Myocyte (in vitro differentiated cells): ENCODE measurements around the gene MED22. TPM values are rescaled to one million over a fixed set of nuclear protein-coding genes. Genes with fewer than 3 reads are reported as not detected.
A peak's percentile ranks its signal among the peaks of the same experiment; 100 is the strongest.
"Not testable (repeated sequence)": the region's sequence is repeated elsewhere in the genome, so short reads cannot be mapped to it uniquely, and the experiment has no call there.

Experiments
- DNase-seq: peaks from one replicate; pipeline ENCODE4 v3.0.0-alpha.2; 2012; ENCODE audit warnings: low read depth
- total RNA-seq: library from RNA; depleted of rRNA; stranded (reverse); fragments of >200 nt; gene quantifications from 2 replicates; pipeline ENCODE4 v1.2.3, GENCODE V29; 2014

MED22 gene
- total RNA-seq, 1 donor from 2014 or later: 34.7 TPM

DNA sequence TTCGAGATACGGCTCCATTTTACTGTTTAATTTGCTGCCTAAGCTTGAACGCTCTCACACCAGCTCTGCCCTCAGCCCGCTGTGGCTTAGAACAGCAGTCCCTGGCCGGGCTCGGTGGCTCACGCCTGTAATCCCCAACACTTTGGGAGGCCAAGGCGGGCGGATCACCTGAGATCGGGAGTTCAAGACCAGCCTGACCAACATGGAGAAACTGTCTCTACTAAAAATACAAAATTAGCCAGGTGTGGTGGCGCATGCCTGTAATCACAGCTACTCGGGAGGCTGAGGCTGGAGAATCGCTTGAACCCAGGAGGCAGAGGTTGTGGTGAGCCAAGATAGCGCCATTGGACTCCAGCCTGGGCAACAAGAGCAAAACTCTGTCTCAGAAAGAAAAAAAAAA, 29.3 kb upstream of the MED22 start:
- not testable (repeated sequence) for DNase-seq

DNA sequence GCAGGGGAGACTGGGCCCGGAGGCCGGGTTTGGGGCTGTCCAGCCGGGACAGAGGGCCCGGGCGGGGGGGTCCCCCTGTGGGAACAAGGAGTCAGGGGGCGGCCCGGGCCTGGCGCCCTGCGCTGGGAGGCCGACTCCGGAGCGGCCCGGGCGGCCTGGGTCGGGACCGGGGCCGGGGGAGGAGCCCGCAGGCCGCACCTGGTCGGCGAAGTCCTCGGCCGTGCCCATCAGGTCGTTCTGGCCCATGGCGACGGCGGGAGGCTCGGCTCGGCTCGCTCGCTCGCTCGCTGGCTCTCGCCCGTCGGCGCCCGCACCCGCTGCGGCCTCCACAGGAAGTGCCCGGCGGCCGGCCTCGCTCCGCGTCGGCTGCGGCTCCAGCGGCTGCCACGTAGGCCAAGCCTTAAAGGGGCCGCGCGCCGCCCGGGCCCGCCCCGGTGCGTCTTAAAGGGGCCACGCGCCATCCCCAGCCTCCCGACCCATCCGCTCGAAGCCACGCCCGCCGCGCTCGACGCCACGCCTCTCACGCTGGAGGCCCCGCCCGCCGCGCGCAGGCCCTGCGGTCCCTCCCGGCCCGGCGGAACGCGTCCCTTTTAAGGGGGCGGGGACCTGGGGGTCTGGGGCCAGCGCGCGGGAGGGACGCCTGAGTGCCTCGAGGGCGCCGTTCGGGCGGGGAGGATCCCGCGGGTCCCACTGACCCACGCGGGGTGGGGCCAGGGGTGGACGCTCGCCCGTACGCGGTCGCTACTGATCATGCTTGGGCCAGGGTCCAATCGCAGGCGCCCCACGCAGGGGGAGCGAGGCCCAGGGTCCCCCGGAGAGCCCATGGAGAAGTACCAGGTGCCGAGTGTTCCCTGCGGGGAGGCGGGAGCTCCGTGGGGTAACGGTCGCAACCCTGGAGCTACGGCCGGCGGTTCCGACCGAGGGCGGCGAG, 28.1 kb upstream of the MED22 start, which contains the start of the genes STKLD1 and SURF4:
Gene STKLD1 (plus strand): TSS at position 643 of the 931 bp plus-strand sequence. CDS start 108 bp downstream, at position 751.
Gene SURF4 (minus strand): TSS at position 337 of the 931 bp plus-strand sequence. CDS start 91 bp downstream, at position 246.
- DNase-seq: peak; percentile 96

DNA sequence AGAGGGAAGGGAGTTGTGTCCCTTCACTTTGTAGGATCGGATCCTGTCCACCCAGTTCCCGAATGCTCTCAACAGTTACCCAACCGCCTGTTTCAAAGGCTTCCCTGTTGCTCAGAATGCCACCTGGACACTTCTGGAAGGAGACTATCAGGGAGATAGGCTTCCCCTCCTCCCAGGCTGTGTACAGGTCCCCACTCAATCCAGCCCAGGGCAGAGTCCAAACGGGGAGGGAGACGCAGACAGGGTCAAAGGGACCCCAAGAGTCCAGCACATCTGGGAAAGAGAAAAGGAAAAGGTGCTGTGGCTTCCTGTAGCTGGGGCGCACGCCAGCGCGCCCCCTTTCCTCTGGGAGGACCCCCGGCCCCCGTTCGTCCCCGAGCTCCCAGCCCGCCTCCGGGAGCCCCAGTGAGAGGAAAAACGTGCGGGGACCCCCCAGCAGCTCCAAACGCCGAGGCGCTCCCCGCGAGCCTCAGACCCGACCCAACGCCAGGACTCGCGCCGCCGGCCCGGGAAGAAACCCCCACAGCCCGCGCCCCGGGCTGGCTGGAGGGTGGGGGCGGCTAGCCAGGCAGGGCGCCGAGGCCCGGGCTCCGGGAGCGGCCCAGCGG, 27.3 kb upstream of the MED22 start:
- peak; percentile 41 for DNase-seq

DNA sequence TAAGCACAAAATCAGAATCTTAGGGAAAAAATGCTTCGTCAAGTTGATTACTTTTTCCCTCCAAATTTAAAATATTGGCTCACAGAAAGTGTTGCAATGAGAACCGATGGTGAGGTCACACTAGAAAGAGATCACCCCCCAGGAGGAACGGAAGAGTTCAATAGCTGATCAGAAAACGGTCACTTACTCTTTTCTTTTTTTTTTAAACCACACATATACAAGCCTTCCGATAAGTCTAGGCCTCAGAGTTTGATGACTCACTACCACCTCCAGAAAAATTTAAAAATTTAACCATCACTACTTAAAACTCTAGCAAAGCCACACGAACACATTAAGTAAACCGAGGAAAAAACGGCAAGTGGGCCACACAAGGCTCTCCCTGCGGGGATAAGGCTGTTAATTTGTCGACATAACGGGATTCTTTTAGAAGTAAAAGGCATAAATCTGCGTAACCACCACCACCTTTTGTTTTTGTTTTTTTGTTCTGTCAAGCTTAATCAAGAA, 26.7 kb upstream of the MED22 start:
- DNase-seq: no peak

DNA sequence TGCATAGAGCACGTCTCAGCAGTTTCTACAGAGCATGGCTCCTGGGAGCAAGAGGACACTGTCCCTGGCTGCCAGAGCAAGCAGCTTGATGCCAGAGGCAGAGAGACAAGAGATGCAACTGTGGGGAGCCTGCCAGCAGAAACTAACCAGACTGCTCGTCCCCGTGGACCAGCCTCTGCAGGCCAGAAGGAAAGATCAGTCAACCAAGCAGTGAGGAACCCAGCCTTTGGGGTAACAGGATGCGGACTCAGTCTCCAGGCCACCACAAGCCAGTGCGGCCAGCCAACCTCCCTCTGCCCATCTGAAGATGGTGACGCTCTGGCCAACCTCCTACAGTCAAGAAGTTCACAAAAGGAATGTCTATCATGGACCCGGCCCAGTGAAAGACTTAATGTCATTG, 24.2 kb upstream of the MED22 start:
- no peak for DNase-seq

DNA sequence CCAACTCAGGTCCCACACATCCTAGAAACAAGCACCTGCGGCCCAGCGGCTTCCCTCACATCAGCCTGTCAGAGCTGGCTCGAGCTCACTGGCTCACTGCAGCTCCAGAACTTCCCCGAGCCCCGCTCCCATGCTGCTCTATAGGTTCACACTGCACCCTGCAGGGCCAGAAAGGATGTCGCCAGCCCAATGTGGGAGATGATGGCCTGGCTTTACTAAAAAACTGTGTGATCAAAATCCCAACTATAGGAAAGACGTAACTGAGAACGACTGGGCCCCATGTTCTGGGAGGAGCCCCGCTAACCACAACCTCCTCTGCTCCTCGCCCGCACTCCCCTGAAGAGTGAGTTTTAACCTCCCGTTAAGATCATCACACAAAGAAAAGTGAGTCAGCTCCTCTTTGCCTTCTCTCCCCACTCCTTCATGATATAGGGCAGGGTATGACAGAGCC, 23.4 kb upstream of the MED22 start:
- DNase-seq: no peak

DNA sequence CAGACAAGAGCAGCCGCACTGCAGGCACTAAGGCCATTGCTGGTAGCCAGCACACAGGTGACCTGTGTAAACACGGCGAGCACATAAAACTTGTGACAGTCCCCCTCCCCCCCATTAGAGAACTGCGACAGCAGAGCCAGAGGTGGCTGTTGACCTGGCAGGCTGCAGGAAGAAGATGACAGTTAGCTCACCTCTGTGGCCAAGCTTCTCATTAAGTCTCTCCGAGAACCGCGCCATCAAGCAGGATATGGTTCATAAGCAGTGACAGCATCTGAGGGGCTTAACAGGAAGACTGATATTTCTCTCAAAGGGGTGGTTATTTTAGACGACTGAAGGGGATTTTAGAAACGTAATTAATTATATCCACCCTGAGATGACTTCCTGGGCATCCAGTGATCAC, 22.8 kb upstream of the MED22 start:
- no peak for DNase-seq

DNA sequence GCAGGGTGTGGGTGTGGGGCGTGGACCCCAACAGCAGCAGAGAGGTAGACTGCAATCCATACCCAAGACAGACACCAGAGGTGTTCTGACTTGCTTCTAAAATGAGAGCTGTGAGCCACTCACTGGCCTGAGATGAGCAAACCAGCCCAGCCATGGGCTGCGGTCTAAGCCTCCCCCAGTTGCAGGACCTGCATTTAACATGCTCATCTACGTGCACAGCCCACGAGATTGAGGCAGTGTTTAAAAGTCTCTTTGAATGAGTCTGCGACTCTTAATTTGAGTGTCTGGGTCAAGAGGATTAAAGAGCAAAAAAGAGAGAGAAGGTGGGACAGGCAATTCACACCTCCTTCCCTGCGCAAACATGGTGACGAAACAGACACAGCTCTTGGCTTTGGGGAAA, 22.0 kb upstream of the MED22 start:
- no peak for DNase-seq

DNA sequence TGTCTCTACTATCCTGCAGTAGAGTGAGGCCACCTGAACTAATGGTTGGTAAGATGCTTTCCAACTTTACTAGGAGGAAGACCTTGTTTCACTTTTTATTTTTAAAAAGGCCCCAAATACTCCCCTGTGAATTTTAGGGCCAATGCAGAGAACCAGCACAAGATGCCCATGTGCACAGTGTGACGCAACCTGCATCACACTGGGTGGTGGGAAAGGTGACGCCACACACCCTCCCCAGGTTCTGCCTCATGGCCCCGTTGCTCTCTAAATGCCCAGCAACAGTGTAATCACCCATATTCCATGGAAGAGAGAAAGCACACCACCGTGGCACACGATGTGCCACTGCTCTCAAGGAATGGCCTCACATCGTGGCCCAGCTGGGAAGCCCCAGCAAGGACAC, 21.5 kb upstream of the MED22 start:
- DNase-seq: no peak

DNA sequence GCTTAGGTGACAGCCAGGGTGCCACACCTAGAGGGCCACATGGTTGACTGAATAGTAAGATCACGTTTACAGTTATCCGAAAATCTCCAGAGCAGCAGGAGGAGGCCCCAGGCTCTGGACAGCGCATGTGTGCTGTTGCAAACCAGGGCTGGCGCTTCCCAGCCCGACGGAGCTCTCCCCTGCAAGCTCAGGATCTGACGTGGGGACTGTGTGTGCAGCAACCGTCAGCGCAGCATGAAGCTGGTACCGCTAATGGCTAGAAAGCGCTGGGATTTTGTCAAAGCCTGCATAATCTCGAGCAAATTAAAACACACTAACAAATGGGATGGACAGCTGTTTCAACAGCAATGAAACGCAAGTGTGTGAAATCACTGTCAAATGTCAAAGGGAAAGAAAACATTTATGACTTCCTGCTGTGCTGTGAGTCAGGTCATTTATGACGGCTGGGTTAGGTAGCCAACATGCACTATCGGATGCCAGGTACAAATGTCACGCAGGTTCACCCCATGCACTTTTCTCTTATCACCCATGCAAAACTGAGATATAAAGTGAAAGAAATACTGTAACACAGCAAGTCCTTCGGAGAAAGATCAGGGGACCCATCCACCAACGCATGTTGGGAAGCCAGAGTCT, 20.4 kb upstream of the MED22 start:
- peak; percentile 52 for DNase-seq

DNA sequence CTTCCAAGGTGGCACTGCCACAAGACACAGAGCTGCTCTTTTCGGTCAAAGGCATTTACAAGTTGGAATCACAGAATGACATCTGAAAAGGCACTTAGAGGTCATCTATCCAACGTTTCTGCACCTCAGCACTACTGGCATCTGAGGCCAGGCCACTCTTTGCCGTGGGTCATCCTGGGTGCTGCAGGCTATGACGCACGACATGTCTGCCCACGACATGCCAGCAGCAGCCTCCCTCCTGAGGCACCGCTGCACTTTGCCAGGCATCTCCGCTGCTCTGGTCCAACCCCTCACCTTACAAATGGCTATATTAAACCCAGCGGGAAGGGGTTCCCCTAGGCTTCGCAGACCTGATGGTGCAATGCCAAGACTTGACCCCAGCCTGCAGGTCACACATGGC, 19.8 kb upstream of the MED22 start:
- no peak for DNase-seq

DNA sequence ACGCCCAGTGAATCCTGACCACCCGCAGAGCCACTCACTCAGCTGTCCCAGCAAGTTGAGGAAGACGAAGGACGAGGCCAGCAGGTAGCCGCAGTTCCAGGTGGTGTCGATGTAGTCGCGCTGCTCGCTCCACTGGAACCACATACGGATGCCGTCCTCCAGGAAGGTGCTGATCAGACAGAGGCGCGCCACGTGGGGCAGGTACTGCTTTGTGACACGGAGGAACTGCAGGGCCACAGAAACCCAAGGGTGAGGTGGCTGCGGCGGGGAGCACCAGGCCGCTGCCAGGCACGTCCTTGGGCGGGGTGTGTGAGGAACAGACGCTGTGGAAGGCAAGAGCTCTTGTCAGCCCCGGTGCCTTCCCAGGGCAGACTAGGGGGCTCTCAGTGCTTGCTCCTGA, 19.3 kb upstream of the MED22 start:
- DNase-seq: no peak

DNA sequence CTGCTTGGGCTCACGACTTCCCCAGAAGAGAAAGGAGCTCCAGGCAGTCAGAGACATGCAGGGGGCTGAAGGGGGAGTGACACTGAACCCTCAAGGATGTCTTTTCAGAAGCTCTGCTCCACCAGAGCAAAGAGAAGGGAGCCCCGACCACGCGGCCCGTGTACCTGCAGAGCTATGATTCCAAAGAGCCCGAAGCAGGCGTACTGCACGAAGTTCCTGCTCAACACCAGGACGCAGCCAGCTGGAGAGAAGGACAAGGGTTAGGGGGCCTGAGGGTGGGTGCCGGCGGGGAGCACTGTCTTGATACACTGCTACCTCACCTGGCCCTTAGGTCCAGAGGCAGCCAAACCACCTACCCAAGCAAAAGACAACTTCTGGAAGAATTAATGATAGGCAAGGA, 18.5 kb upstream of the MED22 start:
- DNase-seq: no peak

DNA sequence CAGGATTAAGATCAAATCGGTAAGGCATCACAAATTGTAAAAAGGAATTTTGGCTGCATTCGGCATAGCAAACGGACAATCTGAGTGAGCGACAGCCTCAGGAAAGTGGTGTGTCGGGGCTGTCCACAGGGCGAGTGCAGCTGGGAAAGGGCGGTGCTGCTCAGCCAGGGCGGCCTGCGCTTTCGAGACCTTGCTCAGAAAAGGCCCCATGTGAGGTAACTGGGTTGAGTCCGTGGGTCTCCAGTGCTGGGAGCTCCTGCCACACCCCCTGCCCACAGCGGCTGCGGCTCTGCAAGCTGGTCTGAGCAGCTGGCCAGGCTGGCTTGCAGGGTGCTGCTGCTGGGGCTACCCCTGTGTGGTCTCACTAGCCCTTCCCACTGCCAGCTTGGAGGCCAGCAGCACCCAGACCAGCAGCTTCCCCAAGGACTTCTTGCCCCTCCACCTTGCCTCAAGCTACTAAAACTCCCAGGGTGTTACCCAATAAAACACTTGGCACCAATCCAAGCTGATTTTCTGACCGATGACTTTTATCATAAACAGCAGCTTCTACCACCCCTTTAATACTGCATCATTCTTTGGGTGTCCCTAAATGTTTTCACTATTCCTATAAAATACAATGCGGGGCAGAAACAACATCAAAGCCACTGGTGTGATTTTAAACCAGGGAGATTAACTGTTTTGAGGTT, 14.6 kb upstream of the MED22 start:
- peak; percentile 69 for DNase-seq

DNA sequence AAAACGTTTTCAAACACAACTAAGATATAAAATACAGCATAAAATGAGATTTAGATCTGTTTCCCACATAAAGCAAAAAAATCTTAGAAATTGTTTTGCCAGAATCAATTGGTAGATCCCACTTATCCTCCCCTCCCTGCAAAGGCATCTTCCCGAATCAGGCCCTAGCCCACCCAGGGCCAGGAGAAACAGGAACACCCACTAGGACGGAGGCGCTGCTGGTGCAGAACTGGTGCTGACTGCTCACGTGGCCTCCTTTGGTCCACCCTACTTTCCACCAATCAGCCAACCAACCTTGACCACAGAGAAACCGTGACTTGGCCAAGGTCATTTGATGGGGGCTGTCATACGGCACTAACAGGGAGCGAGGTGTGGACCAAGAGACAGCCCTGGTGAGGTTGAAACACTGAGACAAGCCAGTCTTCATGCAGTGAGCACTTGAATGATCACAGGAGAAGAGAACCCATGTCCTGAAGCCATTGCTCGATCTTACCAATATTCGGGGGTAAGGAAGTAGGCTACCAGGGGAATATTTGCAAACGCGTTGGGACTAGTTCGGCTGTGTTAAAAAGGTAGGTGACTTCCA, 13.7 kb upstream of the MED22 start:
- DNase-seq: no peak

DNA sequence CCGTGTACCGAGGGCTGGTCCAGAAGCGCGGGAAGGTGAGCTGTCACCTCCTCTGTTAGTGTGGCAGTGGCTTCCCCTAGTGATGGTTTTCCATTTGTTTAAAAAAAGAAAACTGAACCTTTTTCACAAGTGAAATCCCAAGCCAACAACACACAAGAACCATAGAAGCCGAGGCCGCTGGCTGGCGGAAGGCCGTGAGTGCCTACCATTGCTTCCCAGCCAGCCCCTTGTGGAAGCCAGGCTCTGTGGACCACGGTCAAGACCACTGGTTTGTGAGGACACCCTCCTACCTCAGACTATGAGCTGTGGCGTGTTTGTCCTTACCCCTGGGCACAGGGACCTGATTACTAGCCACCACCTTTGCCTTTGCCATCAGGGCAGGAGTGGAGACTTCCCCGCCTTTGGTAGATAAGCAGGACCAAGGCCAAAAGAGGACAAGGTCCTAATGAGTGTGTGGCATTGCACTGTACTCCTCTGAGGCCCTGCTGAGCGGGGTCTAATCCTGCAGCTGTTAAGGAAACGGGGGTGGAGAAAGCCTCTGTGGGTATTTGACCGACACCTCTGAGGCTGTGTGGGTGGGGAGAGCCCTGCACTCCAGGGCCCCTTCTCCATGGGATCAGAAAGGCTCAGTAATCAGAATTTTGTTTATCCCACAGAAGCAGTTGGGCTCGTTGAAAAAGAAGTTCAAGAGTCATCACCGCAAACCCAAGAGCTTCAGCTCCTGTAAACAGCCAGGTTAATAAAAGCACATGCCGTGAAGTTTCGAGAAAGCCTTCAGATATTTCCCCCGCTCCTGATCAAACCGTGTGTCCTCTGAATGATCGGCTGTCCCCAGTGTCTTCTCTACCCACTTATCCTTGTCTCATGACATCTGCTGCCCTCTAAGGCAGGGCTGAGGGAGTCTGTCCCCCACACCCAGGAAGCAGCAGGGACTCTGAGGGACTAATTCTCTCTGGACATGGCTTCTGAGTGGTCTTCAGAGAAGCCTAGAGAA, 12.8 kb upstream of the MED22 start:
- peak; percentile 88 for DNase-seq

DNA sequence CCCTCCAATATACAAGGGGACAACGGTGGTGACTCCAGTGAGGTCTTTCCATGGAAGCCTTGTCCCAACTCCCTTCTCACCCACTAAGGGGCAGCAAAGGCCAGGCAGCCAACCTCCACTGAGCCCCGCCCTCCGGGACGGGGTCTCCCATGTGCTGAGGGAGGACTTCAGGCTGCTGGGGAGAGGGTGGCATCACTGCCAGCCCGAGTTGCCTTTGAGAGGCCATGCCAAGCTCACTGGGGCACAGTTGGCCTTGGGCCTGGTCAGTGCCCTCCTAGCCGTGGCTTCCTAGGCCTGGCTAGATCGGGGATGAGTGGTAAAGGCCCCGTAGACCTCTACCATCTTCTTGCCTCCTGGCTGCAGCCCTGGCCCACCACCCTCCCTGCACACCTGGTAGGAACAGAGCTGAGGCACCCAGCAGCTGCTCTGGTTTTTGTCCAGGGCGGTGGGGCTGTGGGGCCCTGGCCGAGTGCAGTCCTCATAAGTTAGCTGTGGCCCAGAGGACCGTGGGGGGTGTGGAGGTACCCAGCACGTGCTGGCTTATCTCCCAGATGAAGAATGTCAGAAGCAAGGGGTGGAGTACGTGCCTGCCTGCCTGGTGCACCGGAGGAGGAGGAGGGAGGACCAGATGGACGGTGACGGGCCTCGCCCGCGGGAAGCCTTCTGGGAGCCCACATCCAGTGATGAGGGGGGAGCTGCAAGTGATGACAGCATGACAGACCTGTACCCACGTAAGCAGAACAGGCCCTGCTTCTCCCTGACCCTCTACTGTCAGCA, 11.7 kb upstream of the MED22 start:
- peak; percentile 31 for DNase-seq

DNA sequence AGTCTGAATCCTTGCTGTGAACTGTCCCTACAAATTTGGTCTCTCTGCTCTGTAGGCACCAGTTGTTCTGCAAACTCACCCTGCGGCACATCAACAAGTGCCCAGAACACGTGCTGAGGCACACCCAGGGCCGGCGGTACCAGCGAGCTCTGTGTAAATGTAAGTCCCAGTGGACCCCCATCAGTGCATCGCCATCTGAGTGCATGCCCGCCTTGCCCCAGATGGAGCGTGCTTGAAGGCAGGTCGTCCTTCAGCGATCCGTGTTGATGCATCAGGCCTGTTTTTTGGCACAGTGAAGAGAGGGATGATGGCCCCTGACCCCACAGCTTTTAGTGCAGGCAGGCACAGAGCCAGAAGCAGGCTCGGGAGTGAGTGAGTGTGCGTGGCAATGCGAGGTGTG, 9.7 kb upstream of the MED22 start:
- DNase-seq: no peak
